HG02623 (cell line): ENCODE results near the gene MED10.
A peak's percentile ranks its signal among the peaks of the same experiment; 100 is the strongest.

Source experiments
- ATAC-seq: cut with Tn5 transposase; IDR thresholded peaks from one replicate; pipeline ENCODE4 v1.9.1; 2021; ENCODE audit warnings: moderate library complexity; ENCODE audit not compliant: unreplicated experiment

The MED10 gene, protein sequence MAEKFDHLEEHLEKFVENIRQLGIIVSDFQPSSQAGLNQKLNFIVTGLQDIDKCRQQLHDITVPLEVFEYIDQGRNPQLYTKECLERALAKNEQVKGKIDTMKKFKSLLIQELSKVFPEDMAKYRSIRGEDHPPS

DNA sequence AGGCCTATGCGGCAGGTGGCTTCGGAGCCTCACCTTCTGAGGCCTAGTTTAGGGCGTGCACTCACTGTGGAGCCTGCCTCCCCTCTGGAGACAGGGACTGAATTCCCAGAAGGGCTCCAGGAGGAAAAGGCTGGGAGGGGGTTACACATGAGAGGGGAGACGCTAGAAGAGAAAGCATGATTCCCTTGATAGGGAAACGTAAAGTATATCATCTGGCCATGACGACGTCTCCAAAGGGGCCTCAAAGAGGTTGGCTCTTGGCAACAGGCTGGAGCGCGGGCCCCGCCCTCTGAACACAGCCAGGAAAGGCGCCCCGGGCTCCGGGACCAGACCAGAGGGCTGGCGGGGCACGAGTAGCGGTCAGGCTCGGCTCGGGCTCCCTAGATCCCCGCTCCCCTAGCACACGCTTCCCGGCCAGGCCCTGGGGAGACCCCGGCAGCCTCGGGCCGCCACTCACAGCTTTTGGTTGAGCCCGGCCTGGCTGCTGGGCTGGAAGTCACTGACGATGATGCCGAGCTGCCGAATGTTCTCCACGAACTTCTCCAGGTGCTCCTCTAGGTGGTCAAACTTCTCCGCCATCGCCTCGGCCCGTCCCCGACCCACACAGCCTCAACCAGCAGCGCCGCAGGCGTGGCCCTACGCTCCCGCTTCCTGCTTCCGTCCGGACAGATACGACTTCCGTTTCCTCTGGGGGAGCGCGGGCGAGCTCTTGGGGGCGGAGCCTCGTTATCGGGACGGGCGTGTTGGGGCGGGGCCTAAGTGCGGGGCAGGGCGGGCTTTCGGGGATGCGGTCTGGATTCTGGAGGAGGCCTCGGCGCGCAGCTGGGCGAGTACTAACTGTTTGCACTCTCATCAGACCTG is at the start of gene MED10:
TSS of gene MED10 (minus strand) at position 643 of the 861 bp plus-strand sequence. CDS start at position 579, 64 bp downstream.
- peak; percentile 99 for ATAC-seq

DNA sequence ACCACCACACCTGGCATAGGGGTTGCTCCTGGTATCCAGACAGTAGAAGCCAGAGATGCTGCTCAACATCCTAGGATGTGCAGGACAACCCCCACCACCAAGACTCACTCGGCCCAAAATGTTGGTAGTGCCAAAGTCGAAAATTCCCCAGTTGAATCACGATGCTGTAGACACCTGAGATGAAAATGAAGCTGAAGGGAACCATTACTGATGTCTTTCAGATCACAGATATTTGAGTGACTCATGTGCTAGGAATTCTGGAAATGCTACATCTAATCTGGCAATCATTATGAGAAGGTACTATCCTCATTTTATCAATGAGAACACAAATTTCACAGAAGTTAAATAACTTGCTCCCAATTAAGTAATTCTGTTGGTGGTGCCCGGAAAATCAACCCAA is 49.3 kb upstream of the MED10 start:
- no peak for ATAC-seq

GRCh38 chr5:6424700-6425099 is 46.4 kb upstream of the MED10 start:
- no peak for ATAC-seq

DNA sequence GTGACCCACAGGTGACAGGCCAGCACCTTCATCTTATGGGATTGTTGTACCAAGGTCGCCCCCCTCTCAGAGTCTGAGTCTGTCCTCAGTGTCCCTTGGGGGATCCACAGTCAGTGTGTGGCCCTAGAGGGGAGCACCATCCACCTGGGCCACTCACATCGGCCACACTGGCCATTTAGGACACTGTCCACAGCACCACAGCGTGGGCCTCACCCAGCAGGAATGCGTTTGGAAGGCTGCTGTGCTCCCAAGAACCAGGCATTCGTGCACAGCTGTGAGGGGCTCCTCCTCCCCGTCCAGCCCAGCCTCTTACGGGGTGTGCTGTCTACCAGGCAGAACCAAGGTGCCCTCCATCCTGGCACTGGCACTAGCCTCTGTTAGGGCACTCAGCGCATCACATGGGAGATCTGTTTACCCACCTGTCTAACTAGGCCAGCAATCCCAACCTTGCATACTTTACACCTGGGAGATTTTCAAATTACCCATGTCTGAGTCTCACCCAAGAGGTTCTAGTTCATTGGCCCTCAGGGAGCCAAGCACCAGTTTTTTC is 45.8 kb upstream of the MED10 start:
- ATAC-seq, result no peak

DNA sequence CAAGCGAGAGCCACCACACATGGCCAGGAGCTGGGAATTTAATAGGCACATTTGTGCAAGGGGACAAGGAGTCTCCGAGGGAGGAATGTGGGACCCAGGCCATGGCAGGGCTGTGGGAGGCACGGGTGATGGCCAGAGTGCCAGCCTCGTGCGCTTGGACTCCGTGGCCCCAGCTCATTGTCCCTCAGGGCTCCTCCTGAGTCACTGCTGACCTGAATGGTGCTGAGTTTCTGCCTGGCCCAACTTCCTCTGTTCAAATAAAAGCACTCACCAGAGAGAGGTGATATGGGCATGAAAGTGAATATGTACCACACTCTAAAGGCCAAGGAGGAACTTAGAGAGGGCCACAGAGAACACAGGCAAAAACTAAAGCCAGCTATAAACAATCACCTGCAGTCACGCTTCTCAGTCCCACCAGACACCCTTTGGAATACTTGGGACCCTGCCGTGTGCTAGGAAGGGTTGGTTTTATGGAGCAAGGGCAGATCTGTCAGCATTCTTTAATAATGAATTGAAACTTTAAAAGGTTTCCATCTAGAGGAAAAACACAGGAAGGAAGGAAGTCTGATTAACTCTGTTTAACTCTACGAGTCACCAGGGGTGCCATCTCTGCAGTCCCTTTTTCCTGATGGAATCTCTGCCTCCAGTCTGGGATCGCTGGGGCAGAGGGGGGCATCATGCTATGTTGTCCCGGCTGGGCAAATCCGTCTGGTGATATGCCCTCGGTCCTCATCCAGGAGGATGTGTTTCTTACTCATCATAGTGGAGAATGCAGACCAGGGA is 45.2 kb upstream of the MED10 start:
- ATAC-seq, result no peak

GRCh38 chr5:6419340-6419852 is 41.0 kb upstream of the MED10 start:
- no peak for ATAC-seq

GRCh38 chr5:6418679-6419276 is 40.4 kb upstream of the MED10 start:
- no peak for ATAC-seq

GRCh38 chr5:6417657-6418056 is 39.3 kb upstream of the MED10 start:
- ATAC-seq, result no peak

DNA sequence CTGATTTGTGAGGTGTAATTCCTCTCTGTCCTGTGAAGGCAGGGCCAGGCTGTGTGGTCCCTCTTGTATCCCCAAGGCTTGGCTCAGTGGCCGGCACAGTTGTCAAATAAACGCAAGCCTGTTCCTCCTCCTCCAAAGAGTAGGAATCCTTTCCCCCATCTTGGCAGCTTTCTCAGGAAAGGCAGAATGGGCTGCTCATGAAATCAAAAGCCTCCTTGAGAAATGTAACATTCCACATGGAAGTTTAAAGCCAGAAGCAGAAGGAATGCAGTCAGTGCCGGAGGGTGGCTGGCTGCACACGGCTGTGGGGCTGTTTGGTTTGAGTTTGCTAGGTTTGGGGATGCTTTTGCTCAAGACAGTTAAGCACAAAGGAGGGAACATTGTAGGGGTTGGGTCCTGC is 34.5 kb upstream of the MED10 start:
- no peak for ATAC-seq

DNA sequence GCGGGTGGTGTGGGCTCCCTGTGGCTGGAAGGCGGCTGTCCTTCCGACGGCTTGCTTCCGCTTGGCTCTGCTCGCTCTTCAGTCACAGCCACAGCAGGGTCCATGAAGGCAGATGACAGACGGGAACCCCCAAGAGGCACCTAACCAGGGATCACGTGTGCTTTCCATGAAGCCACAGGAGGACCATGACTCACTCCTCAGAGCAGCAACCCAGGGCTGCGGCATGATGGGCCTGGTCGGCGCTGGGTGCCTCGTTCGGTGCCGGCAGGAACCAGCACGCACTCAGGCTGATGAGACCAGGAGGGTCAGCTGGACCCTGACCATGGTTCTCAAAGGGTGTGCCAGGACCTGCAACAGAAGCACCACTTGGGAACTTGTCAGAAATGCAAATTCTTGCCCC is 32.8 kb upstream of the MED10 start:
- ATAC-seq, result no peak

GRCh38 chr5:6410421-6410820 is 32.1 kb upstream of the MED10 start:
- ATAC-seq, result no peak

- no peak for ATAC-seq
These were observed 30.5 kb upstream of the MED10 start for GRCh38 chr5:6408627-6409446.

- no peak for ATAC-seq
These were observed 29.9 kb upstream of the MED10 start for GRCh38 chr5:6408260-6408596.

DNA sequence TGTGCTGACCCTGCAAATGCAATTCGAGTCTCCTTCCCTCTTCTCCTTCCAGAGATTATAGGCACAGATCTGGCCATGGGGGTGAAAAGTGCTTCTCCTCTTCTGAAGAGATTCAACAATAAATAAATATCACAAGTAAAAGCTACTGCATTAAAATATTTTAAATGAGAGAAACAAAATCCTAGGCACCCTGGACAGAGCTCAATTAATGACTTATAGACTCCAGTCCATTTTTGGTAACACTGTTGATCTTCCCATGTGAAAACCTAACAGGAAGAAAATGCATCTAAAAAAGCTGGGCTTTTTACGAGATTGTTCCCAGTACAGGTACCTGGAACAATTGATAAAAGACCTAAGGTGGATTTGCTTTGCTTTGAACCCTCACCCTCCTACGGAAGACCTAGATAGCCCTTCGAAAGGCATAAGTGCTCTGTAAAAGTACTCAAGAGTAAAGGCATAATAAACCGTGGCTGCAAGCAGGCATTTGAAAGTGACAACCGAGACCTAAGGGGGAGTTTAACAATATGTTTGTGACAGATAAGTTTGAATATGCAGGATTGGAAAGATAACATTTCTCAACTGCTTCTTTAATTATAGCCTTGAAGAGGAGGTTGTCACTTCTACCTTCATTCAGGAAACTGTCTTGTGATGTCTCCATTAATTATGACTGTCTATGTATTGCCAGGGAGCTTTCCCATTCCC is 29.4 kb upstream of the MED10 start:
- ATAC-seq, result no peak

DNA sequence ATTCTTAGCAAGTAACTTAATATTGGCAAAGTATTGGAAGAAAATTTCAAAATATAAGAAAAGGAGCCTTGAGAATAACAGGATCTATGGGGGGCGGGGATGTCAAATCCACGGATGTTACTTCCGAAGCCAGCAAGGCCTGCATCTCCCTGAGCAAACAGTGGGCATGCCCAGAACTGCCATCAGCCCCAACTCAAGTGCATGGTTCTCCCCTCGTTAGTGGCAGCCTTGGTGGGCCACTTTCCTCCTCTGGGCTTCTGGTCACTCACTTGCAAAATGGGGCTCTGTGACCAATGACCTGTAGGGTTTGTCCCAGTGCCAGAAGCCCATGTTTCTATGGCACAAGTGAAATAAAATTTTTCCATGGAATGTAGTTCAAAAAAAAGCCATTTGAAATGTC is 27.2 kb upstream of the MED10 start:
- ATAC-seq, result no peak

DNA sequence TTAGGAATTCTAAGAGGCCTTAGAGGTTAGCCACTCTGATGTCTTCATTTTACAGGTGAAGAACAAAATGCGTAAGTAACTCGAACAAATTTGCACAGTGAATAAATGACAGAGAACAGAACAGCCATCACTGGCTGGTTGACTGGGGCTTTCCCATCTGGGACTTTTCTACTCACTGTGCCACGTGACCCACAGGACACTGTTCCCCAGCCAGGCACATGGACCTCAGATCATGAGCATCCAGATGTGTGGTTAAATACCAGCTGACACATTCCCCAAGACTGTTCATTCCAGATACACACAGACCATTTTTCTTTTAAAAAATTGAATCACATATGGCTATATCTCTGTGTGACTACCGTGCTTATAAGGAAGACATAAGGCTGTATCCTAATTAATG is 25.8 kb upstream of the MED10 start:
- ATAC-seq, result peak; percentile 67

DNA sequence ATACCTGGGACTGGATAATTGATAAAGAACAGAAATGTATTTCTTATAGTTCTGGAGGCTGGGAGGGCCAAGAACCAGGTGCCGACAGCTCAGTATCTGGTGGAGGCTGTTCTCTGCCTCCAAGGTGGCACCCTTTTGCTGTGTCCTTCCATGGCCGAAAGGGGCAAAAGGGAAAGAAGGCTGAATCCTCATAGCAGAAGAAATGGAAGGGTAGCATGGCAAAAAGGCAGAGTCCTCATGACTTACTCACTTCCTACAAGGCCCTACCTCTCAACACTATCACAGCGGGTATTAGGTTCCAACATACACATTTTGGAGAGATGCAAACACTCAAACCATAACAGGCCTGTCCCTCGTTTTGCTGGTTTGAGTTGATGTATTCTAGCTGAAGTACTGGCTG is 25.1 kb upstream of the MED10 start:
- no peak for ATAC-seq

DNA sequence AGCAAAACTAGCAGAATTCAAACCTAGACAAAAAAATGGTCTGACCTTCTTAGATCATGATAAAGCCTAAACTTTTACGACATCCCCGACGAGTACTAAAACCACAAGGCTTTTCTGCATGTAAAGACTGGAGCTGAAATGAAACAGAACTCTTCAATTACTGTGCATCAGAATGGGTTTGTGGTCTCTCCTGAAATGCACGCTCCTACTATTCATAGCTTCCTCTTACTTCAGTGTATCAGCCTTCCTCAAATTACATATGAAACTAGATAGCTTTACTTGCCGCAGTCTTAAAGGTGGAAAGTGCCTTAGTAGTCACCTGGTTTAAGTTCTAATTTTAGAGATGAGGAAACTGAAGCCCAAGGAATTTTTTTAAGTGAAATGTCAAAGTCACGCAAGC is 24.6 kb upstream of the MED10 start:
- no peak for ATAC-seq

DNA sequence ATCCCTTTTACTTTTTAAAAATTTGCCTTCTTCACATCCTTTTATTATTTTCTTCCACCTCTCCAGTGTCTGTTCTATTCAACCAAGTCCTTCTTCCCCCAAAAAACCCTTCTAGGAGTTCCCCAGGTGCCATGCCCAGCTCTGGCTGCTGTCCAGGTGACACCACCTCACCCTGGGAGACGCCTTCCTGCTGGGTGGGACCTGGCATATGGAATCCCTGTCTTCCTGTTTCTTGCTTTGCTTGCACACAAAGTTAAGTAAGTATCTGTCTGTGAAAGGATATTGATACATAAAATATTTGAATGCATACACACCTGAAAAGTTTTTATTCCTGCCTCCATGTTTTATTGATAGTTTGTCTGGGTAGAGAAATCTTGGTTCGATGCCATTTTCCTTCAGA is 23.1 kb upstream of the MED10 start:
- no peak for ATAC-seq
